ENCODE results near the gene TANGO6.

The TANGO6 gene

GRCh38 chr16:69095193-69095592 is 251.9 kb downstream of the TANGO6 start:
- no peak for DNase-seq (ENCODE audit: low read depth, low spot score)

- peak; percentile 44 for DNase-seq (ENCODE audit: low read depth, low spot score)
These were observed 256.9 kb downstream of the TANGO6 start for GRCh38 chr16:69100071-69100691.

- peak; percentile 86 for DNase-seq (ENCODE audit: low read depth, low spot score)
These were observed 262.4 kb downstream of the TANGO6 start, which contains the start of gene HAS3 for GRCh38 chr16:69105501-69106361. TSS of gene HAS3 (plus strand) at chr16:69105653. CDS start at chr16:69109396, 3,743 bp downstream.

- DNase-seq (ENCODE audit: low read depth, low spot score): peak; percentile 39
These were observed 263.4 kb downstream of the TANGO6 start for GRCh38 chr16:69106491-69107315.

- peak; percentile 47 for DNase-seq (ENCODE audit: low read depth, low spot score)
These were observed 264.1 kb downstream of the TANGO6 start for GRCh38 chr16:69107316-69107962.

- DNase-seq (ENCODE audit: low read depth, low spot score): peak; percentile 34
These were observed 265.0 kb downstream of the TANGO6 start for GRCh38 chr16:69108064-69108904.

- no peak for DNase-seq (ENCODE audit: low read depth, low spot score)
These were observed 265.5 kb downstream of the TANGO6 start for GRCh38 chr16:69108905-69109252.

- no peak for DNase-seq (ENCODE audit: low read depth, low spot score)
These were observed 266.3 kb downstream of the TANGO6 start for GRCh38 chr16:69109486-69110270.

GRCh38 chr16:69110406-69110805 is 267.1 kb downstream of the TANGO6 start:
- no peak for DNase-seq (ENCODE audit: low read depth, low spot score)

- DNase-seq (ENCODE audit: low read depth, low spot score): no peak
These were observed 268.0 kb downstream of the TANGO6 start for GRCh38 chr16:69111216-69111875.

GRCh38 chr16:69111876-69112230 is 268.5 kb downstream of the TANGO6 start:
- no peak for DNase-seq (ENCODE audit: low read depth, low spot score)

GRCh38 chr16:69112285-69113129 is 269.2 kb downstream of the TANGO6 start:
- peak; percentile 60 for DNase-seq (ENCODE audit: low read depth, low spot score)

GRCh38 chr16:69113216-69113615 is 269.9 kb downstream of the TANGO6 start:
- DNase-seq (ENCODE audit: low read depth, low spot score): no peak

GRCh38 chr16:69114346-69114975 is 271.1 kb downstream of the TANGO6 start:
- DNase-seq (ENCODE audit: low read depth, low spot score): no peak

- DNase-seq (ENCODE audit: low read depth, low spot score): no peak
These were observed 271.6 kb downstream of the TANGO6 start for GRCh38 chr16:69114976-69115355.

- no peak for DNase-seq (ENCODE audit: low read depth, low spot score)
These were observed 272.0 kb downstream of the TANGO6 start for GRCh38 chr16:69115361-69115760.

- DNase-seq (ENCODE audit: low read depth, low spot score): no peak
These were observed 272.5 kb downstream of the TANGO6 start for GRCh38 chr16:69115837-69116236.

GRCh38 chr16:69116256-69116875 is 273.0 kb downstream of the TANGO6 start:
- DNase-seq (ENCODE audit: low read depth, low spot score): no peak
